HG03469 (cell line): Measurements from ENCODE around the gene MYF5.
"Not testable (repeated sequence)": the region's sequence is repeated elsewhere in the genome, so short reads cannot be mapped to it uniquely, and the experiment has no call there.

Experiments
- ATAC-seq: cut with Tn5 transposase; IDR thresholded peaks from one replicate; pipeline ENCODE4 v1.9.1; 2021; ENCODE audit warnings: mild to moderate bottlenecking, moderate library complexity, moderate number of reproducible peaks; ENCODE audit not compliant: unreplicated experiment

The MYF5 gene

GRCh38 chr12:80716696-80717469 lies at the start of gene MYF5:
MYF5 (plus strand) TSS chr12:80716912; CDS start chr12:80717064, 152 bp downstream.
- ATAC-seq, result no peak

DNA sequence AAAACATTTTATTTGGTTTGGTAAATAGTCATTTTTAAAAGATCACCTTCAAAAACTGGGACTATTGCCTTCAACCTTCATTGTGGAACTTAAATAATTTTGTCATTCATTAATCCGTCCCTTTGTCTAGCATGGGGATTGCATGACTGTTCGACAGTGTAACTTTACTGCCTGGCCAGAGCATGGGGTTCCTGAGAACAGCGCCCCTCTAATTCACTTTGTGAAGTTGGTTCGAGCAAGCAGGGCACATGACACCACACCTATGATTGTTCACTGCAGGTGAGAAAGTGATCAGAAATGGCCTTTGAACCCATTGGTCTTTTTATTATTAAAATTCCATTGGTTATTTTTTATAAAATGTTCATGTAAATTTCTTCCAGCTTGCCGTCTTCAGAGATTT lies 46.5 kb upstream of the MYF5 start:
- ATAC-seq, result no peak

GRCh38 chr12:80676042-80676636 lies 40.6 kb upstream of the MYF5 start:
- ATAC-seq, result not testable (repeated sequence)

DNA sequence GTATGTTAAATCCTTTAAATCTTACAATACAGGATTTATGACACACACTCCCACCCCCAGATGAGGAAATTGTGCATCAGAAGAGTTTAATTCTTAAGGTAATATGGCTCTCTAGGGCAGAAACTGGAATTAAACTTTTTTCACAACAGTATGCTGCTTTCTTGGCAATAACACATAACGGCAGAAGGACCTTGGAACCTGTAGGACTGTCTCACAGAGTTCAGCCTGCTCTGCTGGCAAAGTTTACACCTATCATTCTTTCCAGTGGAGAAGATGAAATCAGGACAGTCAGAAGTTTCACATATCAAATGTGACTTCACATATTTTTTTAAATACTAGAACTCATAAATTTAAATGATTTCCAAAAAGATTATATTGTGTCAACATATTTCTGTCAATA lies 39.9 kb upstream of the MYF5 start:
- no peak for ATAC-seq

DNA sequence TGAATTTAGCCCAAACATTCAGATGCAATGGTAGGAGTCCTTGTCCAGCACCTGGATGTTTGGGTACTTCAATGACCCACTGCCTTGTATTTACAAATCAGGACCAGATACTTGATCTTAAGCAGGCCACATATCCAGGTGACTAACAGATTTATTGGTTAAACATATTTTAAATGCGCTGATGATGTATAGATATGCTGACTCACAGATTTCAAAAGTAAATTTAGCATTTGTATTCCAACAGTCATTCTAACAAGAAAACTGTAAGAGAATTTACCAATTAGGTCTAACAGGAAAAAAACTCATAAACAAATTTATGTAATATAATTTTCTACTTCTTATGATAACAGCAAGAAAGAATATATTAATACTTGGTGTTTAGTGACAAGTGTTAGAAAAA lies 38.7 kb upstream of the MYF5 start:
- no peak for ATAC-seq

DNA sequence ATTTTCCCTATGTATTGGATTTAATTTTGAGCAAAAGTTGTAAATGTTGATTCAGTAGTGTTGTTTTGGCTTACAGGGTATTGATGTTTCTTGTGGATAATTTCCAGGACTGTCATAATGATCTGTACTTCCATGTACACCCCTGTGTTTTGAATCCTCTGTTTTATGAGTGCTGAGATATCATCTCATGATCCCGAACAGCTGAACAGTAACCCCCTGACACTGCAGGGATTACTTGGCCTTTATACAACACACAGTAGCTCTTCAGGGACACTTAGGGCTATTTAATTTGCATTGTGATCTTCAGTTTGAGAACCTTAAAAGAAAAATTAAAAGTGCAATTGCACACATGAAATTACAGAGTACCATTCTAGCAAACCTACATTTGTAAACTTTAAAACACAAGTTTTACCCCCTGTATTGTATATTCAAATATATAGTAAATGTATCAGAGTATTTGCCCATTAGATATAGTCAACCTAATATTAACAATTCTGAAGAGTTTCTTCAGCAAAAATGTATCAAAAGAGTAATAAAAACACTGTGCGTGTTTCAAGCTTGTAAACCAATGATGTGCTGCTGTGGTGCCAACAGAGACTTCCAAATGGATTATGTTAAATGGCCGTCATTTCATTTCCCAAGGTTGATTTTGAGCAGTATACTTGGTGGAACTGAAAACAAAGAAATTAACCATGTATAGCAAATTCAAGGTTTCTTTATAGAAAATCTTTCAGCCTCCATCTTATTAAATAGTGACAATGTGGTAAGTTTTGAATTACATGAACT lies 37.2 kb upstream of the MYF5 start:
- no peak for ATAC-seq

DNA sequence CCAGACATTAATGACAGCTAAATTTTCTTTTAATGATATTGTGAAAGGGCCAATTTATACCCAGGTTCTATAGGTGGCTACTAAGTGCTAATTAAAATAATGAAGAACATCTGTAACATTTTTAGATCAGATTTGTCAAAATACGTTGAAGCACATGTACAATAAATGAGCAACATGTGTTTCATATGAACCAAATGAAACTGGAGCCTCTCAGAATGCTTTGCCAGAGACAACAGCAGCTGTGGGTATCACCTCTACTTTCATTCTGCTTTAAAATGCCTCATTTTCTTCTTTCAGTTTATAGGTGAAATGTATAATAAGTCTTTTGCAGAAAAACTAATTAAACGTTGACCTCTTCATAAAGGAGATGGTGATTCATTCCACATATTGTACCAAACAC lies 35.4 kb upstream of the MYF5 start:
- peak; percentile 65 for ATAC-seq

DNA sequence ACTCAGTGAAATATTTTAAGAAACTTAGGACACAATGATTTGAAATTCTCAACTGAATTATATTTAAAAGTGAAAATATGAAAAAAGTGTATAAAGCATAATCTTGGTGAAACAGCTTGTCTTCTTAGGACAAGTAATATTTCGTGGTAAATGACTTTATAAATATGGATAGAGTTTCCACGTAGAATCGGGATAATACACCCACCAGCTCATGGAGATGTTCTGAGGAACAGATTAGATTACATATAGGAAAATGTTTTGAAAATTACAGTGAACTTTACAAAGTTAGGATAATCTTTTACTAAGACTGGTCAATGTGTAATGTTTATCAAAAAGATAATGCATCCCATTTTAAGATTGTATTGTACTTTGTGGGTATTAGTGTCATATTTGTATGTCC lies 34.9 kb upstream of the MYF5 start:
- no peak for ATAC-seq

GRCh38 chr12:80684077-80684495 lies 32.6 kb upstream of the MYF5 start:
- ATAC-seq, result no peak

GRCh38 chr12:80690090-80690489 lies 26.6 kb upstream of the MYF5 start:
- no peak for ATAC-seq

- ATAC-seq, result no peak
Observed at GRCh38 chr12:80690513-80690912, 26.2 kb upstream of the MYF5 start.

GRCh38 chr12:80692114-80692513 lies 24.6 kb upstream of the MYF5 start:
- ATAC-seq, result peak; percentile 41

GRCh38 chr12:80697270-80697887 lies 19.3 kb upstream of the MYF5 start:
- no peak for ATAC-seq

GRCh38 chr12:80698256-80698655 lies 18.5 kb upstream of the MYF5 start:
- no peak for ATAC-seq

- no peak for ATAC-seq
Observed at GRCh38 chr12:80698847-80699542, 17.7 kb upstream of the MYF5 start.

DNA sequence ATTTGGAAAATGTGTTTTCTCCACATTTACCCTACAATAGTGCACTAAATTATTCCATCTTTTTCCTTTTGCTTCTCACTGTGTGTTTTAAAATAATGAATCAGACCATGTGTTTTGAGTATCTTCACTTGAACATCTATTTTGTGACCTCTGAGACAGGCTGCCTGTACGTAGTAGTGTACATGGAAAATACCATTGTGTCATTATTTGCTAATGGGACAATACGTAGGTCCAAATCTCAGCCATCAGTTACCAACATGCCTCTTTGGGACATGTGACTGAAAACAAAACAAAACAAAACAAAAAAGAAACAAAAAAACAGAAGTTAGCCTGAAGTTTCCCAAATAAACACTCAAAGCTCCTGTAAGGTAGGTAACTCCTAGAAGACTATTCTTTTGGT lies 16.4 kb upstream of the MYF5 start:
- no peak for ATAC-seq

DNA sequence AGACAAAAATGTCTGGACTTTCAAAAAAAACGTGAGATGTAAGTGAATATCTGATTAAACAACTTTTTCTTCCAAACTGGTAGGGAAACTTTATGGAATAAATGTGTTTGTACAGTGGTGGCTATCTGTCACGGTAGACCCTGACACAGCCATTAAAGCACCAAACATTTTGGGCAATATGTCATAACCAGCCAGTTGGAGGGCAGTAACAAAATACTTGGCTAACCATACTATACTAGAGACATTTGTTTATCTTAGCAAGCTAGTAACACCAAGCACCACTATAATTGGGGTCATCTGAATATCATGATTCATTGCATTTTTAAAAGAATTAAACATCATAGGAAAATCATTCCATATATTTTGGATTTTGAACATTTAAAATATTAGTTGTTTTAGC lies 15.3 kb upstream of the MYF5 start:
- ATAC-seq, result no peak

DNA sequence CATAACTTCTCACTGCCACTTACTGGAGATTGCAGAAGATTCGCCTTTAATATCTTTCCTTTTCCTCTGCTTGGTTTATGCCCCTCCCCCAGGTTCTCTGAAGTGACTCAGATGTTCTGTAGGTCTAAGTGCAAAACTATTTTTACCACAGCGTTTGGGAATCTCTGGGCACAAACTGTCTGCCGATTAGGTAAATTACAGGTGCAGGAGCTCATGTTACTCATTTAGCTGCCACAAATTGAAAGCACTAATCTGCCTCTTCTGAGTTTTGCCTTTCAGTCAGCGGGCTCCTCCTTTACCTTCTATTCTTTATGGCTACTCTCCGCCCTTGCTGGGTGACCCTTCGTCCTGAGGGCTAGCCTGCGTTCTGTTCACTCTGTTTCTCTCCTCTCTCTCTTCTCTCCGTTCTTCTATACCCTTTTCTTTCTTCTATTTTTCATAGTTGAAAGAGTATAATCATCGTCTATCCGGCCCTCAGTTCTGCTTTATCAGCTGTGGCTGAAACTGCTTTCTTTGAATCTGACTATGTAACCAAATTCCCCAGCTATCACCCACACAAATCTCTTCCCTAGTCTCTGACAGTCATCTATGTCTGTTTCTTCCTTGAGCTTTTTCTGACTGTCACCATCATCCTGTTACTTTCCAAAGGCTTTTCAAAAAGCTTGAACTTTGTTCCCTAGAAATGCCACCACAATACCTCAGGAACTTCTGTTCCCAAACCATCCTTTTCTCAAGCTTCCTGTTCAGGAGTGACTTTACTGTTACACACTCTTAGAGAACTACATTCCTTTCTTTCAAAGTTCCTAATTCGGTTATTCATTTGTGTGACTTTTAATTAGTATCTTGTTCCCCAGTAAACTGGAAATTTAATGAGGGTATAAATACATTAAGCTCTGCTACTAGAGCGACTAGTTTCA lies 13.6 kb upstream of the MYF5 start:
- ATAC-seq, result peak; percentile 77

DNA sequence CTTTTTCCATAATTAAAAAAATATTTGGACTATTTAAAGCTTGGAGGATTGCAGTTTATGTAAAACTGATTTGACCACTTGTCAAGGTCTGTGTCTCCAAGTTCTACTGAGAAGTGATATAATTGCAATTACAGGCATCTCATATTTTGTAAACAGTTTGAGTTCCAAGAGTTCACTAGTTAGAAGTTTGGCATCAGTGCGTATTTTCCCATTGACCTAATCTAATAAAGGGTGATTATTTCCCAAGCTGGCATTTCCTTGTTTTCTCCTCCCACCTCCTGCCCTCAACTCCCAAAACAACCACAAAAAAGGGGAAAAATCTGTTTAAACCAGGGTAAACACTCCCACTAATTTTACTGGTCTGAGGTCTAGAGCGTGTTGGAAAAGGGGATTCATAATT lies 12.3 kb upstream of the MYF5 start:
- ATAC-seq, result no peak
